H1 (cell line): ENCODE results near the gene ADPRH. TPM values are rescaled to one million over a fixed set of nuclear protein-coding genes. Genes with fewer than 3 reads are reported as not detected.

ENCODE experiments used
- CTCF ChIA-PET: fragments of 300-600 bp; sonication (Branson Sonifier 250); formaldehyde crosslinking; loops from one replicate; lab custom pipeline; 2021; ENCODE audit not compliant: partially characterized antibody; lab: Charles Lee
- POLR2A ChIA-PET: fragments of 300-600 bp; sonication (Branson Sonifier 250); formaldehyde crosslinking; loops from one replicate; lab custom pipeline; 2021; ENCODE audit warnings: inconsistent platforms; ENCODE audit not compliant: partially characterized antibody; lab: Charles Lee
- DNase-seq, 2 experiments: peaks; one replicate each; pipeline versions ENCODE4 v3.0.0 to v3.0.0-alpha.2; 2010 to 2022; ENCODE audit warnings: low spot score in 2 of 2, low read depth in 1 of 2, mixed read lengths in 1 of 2
- FAIRE-seq: peaks from 2 replicates; lab custom pipeline; 2011; peaks lifted over from hg19 to GRCh38; lab: Jason Lieb, UNC
- H2AFZ ChIP-seq: 2 replicates; pipeline ENCODE4 v1.8.1; 2012; ENCODE audit warnings: low read length, inconsistent platforms
- H2AK5ac ChIP-seq: 2 replicates; pipeline ENCODE4 v1.6.1; 2013; ENCODE audit warnings: low read depth, low read length
- H2BK120ac ChIP-seq: replicated peaks from 2 replicates; pipeline ENCODE3; 2013; ENCODE audit warnings: low read depth, low read length, inconsistent platforms
- H2BK12ac ChIP-seq: 2 replicates; pipeline ENCODE4 v1.6.1; 2013; ENCODE audit warnings: low read depth, low read length
- H2BK15ac ChIP-seq: 2 replicates; pipeline ENCODE4 v1.6.1; 2013; ENCODE audit warnings: low read length
- H2BK20ac ChIP-seq: 2 replicates; pipeline ENCODE4 v1.6.1; 2013; ENCODE audit warnings: low read length
- H2BK5ac ChIP-seq: 2 replicates; pipeline ENCODE4 v1.6.1; 2013; ENCODE audit warnings: low read depth, low read length
- H3K14ac ChIP-seq: 2 replicates; pipeline ENCODE4 v1.6.1; 2013; ENCODE audit warnings: inconsistent platforms; ENCODE audit not compliant: insufficient read length
- H3K18ac ChIP-seq: 2 replicates; pipeline ENCODE4 v1.6.1; 2013; ENCODE audit warnings: low read length; ENCODE audit errors: extremely low read depth
- H3K23ac ChIP-seq: 2 replicates; pipeline ENCODE4 v1.6.1; 2013; ENCODE audit warnings: inconsistent platforms; ENCODE audit not compliant: insufficient read length
- H3K23me2 ChIP-seq: 2 replicates; pipeline ENCODE4 v1.6.1; 2013; ENCODE audit warnings: low read depth, low read length
- H3K27ac ChIP-seq: 2 replicates; pipeline ENCODE4 v1.6.1; 2011; ENCODE audit warnings: low read depth, low read length, inconsistent platforms
- H3K27me3 ChIP-seq, 4 experiments: replicated peaks in 1 of 4; 1 replicate in 1 of 4; 2 replicates in 3 of 4; pipeline versions ENCODE4 v1.6.1 to v1.8.1; 2011 to 2013; ENCODE audit warnings: low read length in 3 of 4, mild to moderate bottlenecking in 3 of 4, inconsistent platforms in 2 of 4, mixed read lengths in 2 of 4, moderate library complexity in 1 of 4; ENCODE audit not compliant: control insufficient read depth in 3 of 4, insufficient read depth in 3 of 4; ENCODE audit errors: extremely low read depth in 1 of 4
- H3K36me3 ChIP-seq, 4 experiments: 2 replicates each; pipeline versions ENCODE4 v1.6.1 to v1.8.1; 2011 to 2013; ENCODE audit warnings: mild to moderate bottlenecking in 4 of 4, low read length in 3 of 4, moderate library complexity in 2 of 4, control low read depth in 1 of 4, inconsistent platforms in 1 of 4; ENCODE audit not compliant: insufficient read depth in 4 of 4, control insufficient read depth in 2 of 4
- H3K4ac ChIP-seq: replicated peaks from 2 replicates; pipeline ENCODE3; 2013; ENCODE audit warnings: low read length, low read depth, mixed read lengths, inconsistent platforms; ENCODE audit not compliant: insufficient read length
- H3K4me1 ChIP-seq, 4 experiments: replicated peaks in 1 of 4; 1 replicate in 1 of 4; 2 replicates in 3 of 4; pipeline versions ENCODE4 v1.6.1 to v1.8.1; 2011 to 2013; ENCODE audit warnings: low read length in 3 of 4, inconsistent platforms in 2 of 4, mixed read lengths in 1 of 4; ENCODE audit not compliant: insufficient read depth in 4 of 4, control insufficient read depth in 3 of 4
- H3K4me2 ChIP-seq, 2 experiments: 2 replicates each; pipeline versions ENCODE4 v1.6.1 to v1.8.1; 2011 to 2013; ENCODE audit warnings: low read depth in 2 of 2, low read length in 2 of 2, control low read depth in 1 of 2, inconsistent platforms in 1 of 2, mild to moderate bottlenecking in 1 of 2; ENCODE audit not compliant: insufficient read depth in 1 of 2
- H3K4me3 ChIP-seq, 4 experiments: fragments of 200-600, 300-600 bp in 1 of 4; sonication (generic), shearing (Covaris generic), sonication (Bioruptor Twin) in 1 of 4; 2 replicates each; pipeline versions ENCODE4 v1.5.1 to v1.8.1; 2011 to 2016; ENCODE audit warnings: low read length in 4 of 4, low read depth in 3 of 4, control low read depth in 2 of 4, inconsistent platforms in 2 of 4, mild to moderate bottlenecking in 2 of 4, mixed read lengths in 1 of 4, moderate library complexity in 1 of 4; ENCODE audit not compliant: insufficient read depth in 2 of 4; ENCODE audit errors: extremely low read depth in 1 of 4
- H3K56ac ChIP-seq: replicated peaks from 2 replicates; pipeline ENCODE3; 2013; ENCODE audit warnings: low read depth, mild to moderate bottlenecking, mixed read lengths, low read length, inconsistent platforms; ENCODE audit not compliant: insufficient read length
- H3K79me1 ChIP-seq: 2 replicates; pipeline ENCODE4 v1.6.1; 2013; ENCODE audit warnings: low read depth, low read length, control low read depth
- H3K79me2 ChIP-seq, 2 experiments: 2 replicates each; pipeline versions ENCODE4 v1.6.1 to v1.8.1; 2012 to 2013; ENCODE audit warnings: low read length in 2 of 2, mild to moderate bottlenecking in 2 of 2, inconsistent platforms in 1 of 2; ENCODE audit not compliant: insufficient read depth in 2 of 2, control insufficient read depth in 1 of 2
- H3K9ac ChIP-seq, 4 experiments: replicated peaks in 1 of 4; 1 replicate in 1 of 4; 2 replicates in 3 of 4; pipeline versions ENCODE4 v1.6.1 to v1.8.1; 2011 to 2013; ENCODE audit warnings: low read depth in 3 of 4, low read length in 3 of 4, control low read depth in 2 of 4, mild to moderate bottlenecking in 2 of 4, moderate library complexity in 2 of 4, inconsistent platforms in 1 of 4; ENCODE audit errors: extremely low read depth in 1 of 4
- H3K9me3 ChIP-seq, 2 experiments: 2 replicates each; pipeline versions ENCODE4 v1.6.1 to v1.8.1; 2012 to 2013; ENCODE audit warnings: mild to moderate bottlenecking in 2 of 2, moderate library complexity in 2 of 2, control low read depth in 1 of 2, inconsistent platforms in 1 of 2, low read depth in 1 of 2, low read length in 1 of 2, mixed read lengths in 1 of 2; ENCODE audit not compliant: insufficient read depth in 2 of 2
- H4K20me1 ChIP-seq, 2 experiments: replicated peaks in 1 of 2; 2 replicates each; pipeline versions ENCODE3 to v1.8.1; 2011 to 2013; ENCODE audit warnings: inconsistent platforms in 2 of 2, low read length in 2 of 2, mild to moderate bottlenecking in 1 of 2; ENCODE audit not compliant: insufficient read depth in 2 of 2, control insufficient read depth in 1 of 2
- H4K5ac ChIP-seq: 2 replicates; pipeline ENCODE4 v1.6.1; 2013; ENCODE audit warnings: low read length, low read depth, mixed read lengths, inconsistent platforms; ENCODE audit not compliant: insufficient read length
- H4K8ac ChIP-seq: 2 replicates; pipeline ENCODE4 v1.8.0; 2013; ENCODE audit warnings: mild to moderate bottlenecking, moderate library complexity, low read length, inconsistent platforms; ENCODE audit not compliant: insufficient read depth; ENCODE audit errors: extremely low read depth
- H4K91ac ChIP-seq: replicated peaks from 2 replicates; pipeline ENCODE3; 2013; ENCODE audit warnings: low read length, mixed read lengths, inconsistent platforms; ENCODE audit not compliant: insufficient read length
- SUZ12 ChIP-seq: fragments of 200-600 bp; sonication (generic); IDR thresholded peaks from 2 replicates; pipeline ENCODE4 v1.6.1; 2012; ENCODE audit warnings: mild to moderate bottlenecking, inconsistent platforms, low read length, moderate library complexity, mixed read lengths
- WGBS, 2 experiments: shearing (Covaris generic) in 1 of 2; methylation state at CpG; one replicate each; pipeline versions ENCODE4 v1.1.6 to v1.1.7; 2013 to 2015; ENCODE audit warnings: low lambda C conversion rate in 2 of 2, mixed read lengths in 2 of 2, inconsistent platforms in 1 of 2, low coverage in 1 of 2, missing lambda C conversion rate in 1 of 2; ENCODE audit not compliant: insufficient replicate concordance in 2 of 2, insufficient coverage in 1 of 2, insufficient read length in 1 of 2; ENCODE audit errors: extremely low coverage in 1 of 2, missing lambda C conversion rate in 1 of 2; 5-methylcytosine and 5-hydroxymethylcytosine counted together
- polyA plus RNA-seq, 7 experiments: library from polyadenylated mRNA; depleted of rRNA in 3 of 7; stranded (reverse) in 5 of 7; unstranded in 2 of 7; fragments of >200 nt in 5 of 7; fragments of 200-250 nt in 2 of 7; gene quantifications; 1 replicate in 5 of 7; 2 replicates in 1 of 7; 4 replicates in 1 of 7; pipeline versions ENCODE4 v1.2.1 to v1.2.3, GENCODE V29; 2011 to 2013; ENCODE audit warnings: missing spikeins in 2 of 7, mixed read lengths in 2 of 7
- total RNA-seq: library from RNA; stranded (reverse); fragmentation: NEBNext Ultra II Directional; extraction: Animal tissue kit (Norgen Biotek cat#: 25700); gene quantifications from 2 replicates; pipeline ENCODE4 v1.2.1, GENCODE V29; 2021

The ADPRH gene
- total and polyA plus RNA-seq, 2 of the 8 experiments (the other 6 are each of a cell fraction or from before 2014, with no cell fraction given): 2.6 to 4.2 TPM

GRCh38 chr3:119611664-119612063 lies 32.4 kb downstream of the ADPRH start:
- H3K14ac ChIP-seq: no peak overlapping the region
- no peaks in the 10 kb centered on the region for H3K79me2 ChIP-seq
- no peak overlapping the region for H2AFZ ChIP-seq
- H2BK120ac ChIP-seq: no peak overlapping the region
- no peak overlapping the region for H3K4ac ChIP-seq
- DNase-seq (no peak), FAIRE-seq (no peak)
- no peaks in the 10 kb centered on the region for H3K27me3 ChIP-seq
- H3K18ac ChIP-seq: no peak overlapping the region
- H4K20me1 ChIP-seq: no peaks in the 10 kb centered on the region
- no peaks in the 10 kb centered on the region for H3K79me1 ChIP-seq
- no peak overlapping the region for H2BK12ac ChIP-seq
- H3K36me3 ChIP-seq: no peaks in the 10 kb centered on the region
- H3K23ac ChIP-seq: no peak overlapping the region
- no peak overlapping the region for H3K56ac ChIP-seq
- H2BK20ac ChIP-seq: no peak overlapping the region
- H3K9me3 ChIP-seq: no peaks in the 10 kb centered on the region
- no peaks in the 10 kb centered on the region for H3K23me2 ChIP-seq
- H4K5ac ChIP-seq: no peak overlapping the region
- no peak overlapping the region for H2BK15ac ChIP-seq
- H4K8ac ChIP-seq: no peak overlapping the region
- H3K4me1 ChIP-seq: no peaks in the 10 kb centered on the region; a peak in 1 of 7 replicates
- H4K91ac ChIP-seq: no peak overlapping the region
- TF ChIP-seq SUZ12: no peak
- WGBS, 2 experiments: 82% methylated on average over 1 of the region's 1 CpG; no CpG with 5 or more reads in 1 of the 2 experiments
- no peak overlapping the region for H2BK5ac ChIP-seq
- POLR2A ChIA-PET: no interaction called here
- CTCF ChIA-PET: interaction anchor here (0.6 to 1.1 kb wide), 2 partner anchors 70 to 79 kb away, joined by 3 to 4 read pairs; no protein-coding TSS in a partner anchor
- no peak overlapping the region for H3K4me3 ChIP-seq
- no peak overlapping the region for H3K27ac ChIP-seq
- H3K9ac ChIP-seq: no peak overlapping the region
- H2AK5ac ChIP-seq: no peak overlapping the region
- no peak overlapping the region for H3K4me2 ChIP-seq
